Measurements from ENCODE around the gene SEPTIN3.

SEPTIN3 gene

GRCh38 chr22:41976070-41976901 lies 7.0 kb downstream of the SEPTIN3 start:
- DNase-seq, result peak; percentile 73

- no peak for DNase-seq
Measured at GRCh38 chr22:41976961-41977566, 7.8 kb downstream of the SEPTIN3 start.

GRCh38 chr22:41978732-41979131 lies 9.5 kb downstream of the SEPTIN3 start:
- no peak for DNase-seq

- DNase-seq, result no peak
Measured at GRCh38 chr22:41979423-41980250, 10.4 kb downstream of the SEPTIN3 start.

GRCh38 chr22:41982865-41983264 lies 13.6 kb downstream of the SEPTIN3 start:
- no peak for DNase-seq

- DNase-seq, result no peak
Measured at GRCh38 chr22:41983513-41984405, 14.5 kb downstream of the SEPTIN3 start.

GRCh38 chr22:41987276-41987675 lies 18.0 kb downstream of the SEPTIN3 start:
- no peak for DNase-seq

- no peak for DNase-seq
Measured at GRCh38 chr22:41989246-41989645, 20.0 kb downstream of the SEPTIN3 start.

GRCh38 chr22:41991111-41991510 lies 21.9 kb downstream of the SEPTIN3 start:
- peak; percentile 10 for DNase-seq

GRCh38 chr22:41992496-41992895 lies 23.3 kb downstream of the SEPTIN3 start:
- DNase-seq, result no peak

GRCh38 chr22:41995211-41995610 lies 26.0 kb downstream of the SEPTIN3 start:
- DNase-seq, result no peak

- DNase-seq, result no peak
Measured at GRCh38 chr22:41996826-41997225, 27.6 kb downstream of the SEPTIN3 start.

- peak; percentile 89 for DNase-seq
Measured at GRCh38 chr22:41998361-41999261, 29.4 kb downstream of the SEPTIN3 start, which contains the start of gene WBP2NL. Gene WBP2NL (plus strand): TSS chr22:41998788. CDS start chr22:41998819, 31 bp downstream.

GRCh38 chr22:42000466-42000865 lies 31.2 kb downstream of the SEPTIN3 start:
- DNase-seq, result no peak

- no peak for DNase-seq
Measured at GRCh38 chr22:42001121-42001520, 31.9 kb downstream of the SEPTIN3 start.

GRCh38 chr22:42001706-42002105 lies 32.5 kb downstream of the SEPTIN3 start:
- DNase-seq, result no peak

GRCh38 chr22:42007922-42008321 lies 38.7 kb downstream of the SEPTIN3 start:
- DNase-seq, result no peak

- DNase-seq, result no peak
Measured at GRCh38 chr22:42010778-42011177, 41.5 kb downstream of the SEPTIN3 start.

GRCh38 chr22:42013385-42013784 lies 44.1 kb downstream of the SEPTIN3 start:
- DNase-seq, result no peak

- DNase-seq, result no peak
Measured at GRCh38 chr22:42016111-42016510, 46.9 kb downstream of the SEPTIN3 start.

- DNase-seq, result no peak
Measured at GRCh38 chr22:42018224-42018623, 49.0 kb downstream of the SEPTIN3 start.
